NCI-H128 (cell line): ENCODE measurements around the gene TJP2.
"Not testable (repeated sequence)": the region's sequence is repeated elsewhere in the genome, so short reads cannot be mapped to it uniquely, and the experiment has no call there.

Experiments
- DNase-seq: peaks from one replicate; lab custom pipeline; 2025; ENCODE audit not compliant: unreplicated experiment; lab: John Stamatoyannopoulos, UW

TJP2 gene

GRCh38 chr9:69157751-69158466 lies 16.2 kb upstream of the TJP2 start:
- DNase-seq, result no peak

- no peak for DNase-seq
Measured at GRCh38 chr9:69158471-69158870, 15.6 kb upstream of the TJP2 start.

GRCh38 chr9:69164573-69164972 lies 9.5 kb upstream of the TJP2 start:
- not testable (repeated sequence) for DNase-seq

- no peak for DNase-seq
Measured at GRCh38 chr9:69165581-69165980, 8.5 kb upstream of the TJP2 start.

GRCh38 chr9:69168709-69169217 lies 5.3 kb upstream of the TJP2 start:
- DNase-seq, result no peak

- DNase-seq, result no peak
Measured at GRCh38 chr9:69170231-69170630, 3.8 kb upstream of the TJP2 start.

GRCh38 chr9:69171049-69171448 lies 3.0 kb upstream of the TJP2 start:
- DNase-seq, result no peak

- no peak for DNase-seq
Measured at GRCh38 chr9:69171517-69171916, 2.6 kb upstream of the TJP2 start.

GRCh38 chr9:69172895-69173294 lies 1.2 kb upstream of the TJP2 start:
- DNase-seq, result no peak

- DNase-seq, result no peak
Measured at GRCh38 chr9:69173497-69173890, 583 bp upstream of the TJP2 start.

- DNase-seq, result no peak
Measured at GRCh38 chr9:69174616-69175463, 763 bp downstream of the TJP2 start.

GRCh38 chr9:69175486-69175885 lies 1.4 kb downstream of the TJP2 start:
- no peak for DNase-seq

- DNase-seq, result no peak
Measured at GRCh38 chr9:69176471-69177171, 2.5 kb downstream of the TJP2 start.

- no peak for DNase-seq
Measured at GRCh38 chr9:69178583-69179011, 4.5 kb downstream of the TJP2 start.

- DNase-seq, result no peak
Measured at GRCh38 chr9:69179037-69179436, 5.0 kb downstream of the TJP2 start.

GRCh38 chr9:69180200-69180599 lies 6.1 kb downstream of the TJP2 start:
- no peak for DNase-seq

GRCh38 chr9:69180670-69181069 lies 6.6 kb downstream of the TJP2 start:
- DNase-seq, result no peak

GRCh38 chr9:69181908-69182353 lies 7.9 kb downstream of the TJP2 start:
- DNase-seq, result no peak

- DNase-seq, result no peak
Measured at GRCh38 chr9:69184266-69184665, 10.2 kb downstream of the TJP2 start.

- no peak for DNase-seq
Measured at GRCh38 chr9:69186841-69187611, 12.9 kb downstream of the TJP2 start.

GRCh38 chr9:69188975-69189374 lies 14.9 kb downstream of the TJP2 start:
- no peak for DNase-seq
